GM12878 (cell line): Measurements from ENCODE around the gene FNIP1. TPM values are rescaled to one million over a fixed set of nuclear protein-coding genes. Genes with fewer than 3 reads are reported as not detected.

Experiments used
- ATAC-seq: fragments of 200-7000 bp; cut with Tn5 transposase; 3 replicates; pipeline ENCODE4 v1.9.1; 2020; ENCODE audit warnings: mild to moderate bottlenecking, moderate library complexity
- BruUV-seq: library from RNA; stranded (reverse); fragments of 400-500 nt; replicated peaks from 2 replicates; lab custom pipeline; 2021; lab: Mats Ljungman, UMichigan
- CTCF ChIA-PET: fragments of 300-600 bp; sonication (Branson Sonifier 250); formaldehyde crosslinking; extraction: SDS; loops from one replicate; lab custom pipeline; 2021; ENCODE audit warnings: inconsistent platforms; lab: Yijun Ruan, JAX
- POLR2A ChIA-PET: fragments of 350-600 bp; formaldehyde crosslinking; extraction: SDS; loops from one replicate; lab custom pipeline; 2021; ENCODE audit warnings: inconsistent platforms; lab: Charles Lee
- RAD21 ChIA-PET: fragments of 300-600 bp; sonication (Branson Sonifier 250); formaldehyde crosslinking; loops from one replicate; lab custom pipeline; 2023; ENCODE audit warnings: antibody characterized with exemption; ENCODE audit not compliant: unreplicated experiment; lab: Charles Lee
- SMC1A ChIA-PET: fragments of 300-600 bp; sonication (Branson Sonifier 250); formaldehyde crosslinking; loops from one replicate; lab custom pipeline; 2023; ENCODE audit not compliant: unreplicated experiment, uncharacterized antibody; lab: Charles Lee
- DNase-seq: peaks from one replicate; pipeline ENCODE4 v3.0.0-alpha.2; 2011; ENCODE audit warnings: low read depth, low spot score
- FAIRE-seq: peaks from 3 replicates; lab custom pipeline; 2011; peaks lifted over from hg19 to GRCh38; lab: Jason Lieb, UNC
- H2AFZ ChIP-seq: 2 replicates; pipeline ENCODE4 v1.6.0; 2011; ENCODE audit warnings: low read depth, low read length, control low read depth; ENCODE audit not compliant: control insufficient read depth
- H3K27ac ChIP-seq: 2 replicates; pipeline ENCODE4 v1.5.1; 2011; ENCODE audit warnings: control low read depth; ENCODE audit not compliant: control insufficient read depth, insufficient read depth
- H3K27me3 ChIP-seq, 2 experiments: replicated peaks in 1 of 2; 2 replicates each; pipeline versions ENCODE4 v1.6.0 to v1.6.1; 2011; ENCODE audit warnings: low read length in 1 of 2; ENCODE audit not compliant: control insufficient read depth in 2 of 2, insufficient read depth in 2 of 2
- H3K36me3 ChIP-seq, 2 experiments: 2 replicates each; pipeline ENCODE4 v1.5.1; 2011; ENCODE audit warnings: low read length in 1 of 2; ENCODE audit not compliant: control insufficient read depth in 2 of 2, insufficient read depth in 2 of 2
- H3K4me1 ChIP-seq: 2 replicates; pipeline ENCODE4 v1.6.1; 2011; ENCODE audit warnings: mild to moderate bottlenecking, low read length, moderate library complexity, mixed read lengths; ENCODE audit not compliant: control insufficient read depth, insufficient read depth
- H3K4me2 ChIP-seq: 2 replicates; pipeline ENCODE4 v1.6.0; 2011; ENCODE audit warnings: control low read depth; ENCODE audit not compliant: control insufficient read depth, insufficient read depth
- H3K4me3 ChIP-seq: fragments of 200-600 bp; sonication (generic); 2 replicates; pipeline ENCODE4 v1.5.1; 2016
- H3K79me2 ChIP-seq: 2 replicates; pipeline ENCODE4 v1.6.0; 2011; ENCODE audit warnings: low read length; ENCODE audit not compliant: control insufficient read depth, insufficient read depth
- H3K9ac ChIP-seq: 2 replicates; pipeline ENCODE4 v1.8.0; 2011; ENCODE audit warnings: low read length, control low read depth, mixed read lengths; ENCODE audit not compliant: control insufficient read depth, insufficient read depth
- H3K9me3 ChIP-seq: replicated peaks from 3 replicates; pipeline ENCODE4 v1.5.1; 2011; ENCODE audit warnings: mild to moderate bottlenecking, low read length; ENCODE audit not compliant: control insufficient read depth, insufficient read depth
- H4K20me1 ChIP-seq: 2 replicates; pipeline ENCODE4 v1.6.0; 2011; ENCODE audit not compliant: control insufficient read depth, insufficient read depth
- CTCF ChIP-seq, 3 experiments: IDR thresholded peaks in 2 of 3; conservative IDR thresholded peaks in 1 of 3; 2 replicates each; pipeline ENCODE4 v1.5.1; 2011; ENCODE audit warnings: low read depth in 3 of 3, low read length in 3 of 3, mild to moderate bottlenecking in 3 of 3, control low read depth in 2 of 3, moderate library complexity in 2 of 3, inconsistent platforms in 1 of 3, mixed read lengths in 1 of 3; ENCODE audit not compliant: control insufficient read depth in 2 of 3, insufficient read depth in 1 of 3; ENCODE audit errors: extremely low read depth in 1 of 3
- EGR1 ChIP-seq, 2 experiments: IDR thresholded peaks; 1 replicate in 1 of 2; 2 replicates in 1 of 2; pipeline ENCODE4 v1.6.1; 2011 to 2012; ENCODE audit warnings: low read depth in 2 of 2, low read length in 2 of 2, borderline replicate concordance in 1 of 2, mild to moderate bottlenecking in 1 of 2, moderate library complexity in 1 of 2
- EP300 ChIP-seq, 2 experiments: fragments of 150-350 bp in 1 of 2; IDR thresholded peaks; 2 replicates each; pipeline ENCODE4 v1.6.1; 2011 to 2012; ENCODE audit warnings: low read depth in 2 of 2, low read length in 2 of 2, borderline replicate concordance in 1 of 2, improper control_type of control experiment in 1 of 2, inconsistent platforms in 1 of 2; ENCODE audit not compliant: control insufficient read depth in 1 of 2
- EZH2 ChIP-seq: IDR thresholded peaks from 2 replicates; pipeline ENCODE4 v1.6.1; 2012; ENCODE audit warnings: low read depth, mild to moderate bottlenecking, control low read depth, inconsistent platforms, low read length, borderline replicate concordance; ENCODE audit not compliant: control insufficient read depth
- IKZF2 ChIP-seq, 2 experiments: fragments of 450-650 bp; IDR thresholded peaks; 2 replicates each; pipeline ENCODE4 v1.6.1; 2017; ENCODE audit warnings: mild to moderate bottlenecking in 2 of 2, moderate library complexity in 2 of 2
- NFIC ChIP-seq: IDR thresholded peaks from 2 replicates; pipeline ENCODE4 v1.6.1; 2012; ENCODE audit warnings: low read depth, mild to moderate bottlenecking, inconsistent platforms, low read length, moderate library complexity
- POU2F2 ChIP-seq: IDR thresholded peaks from 3 replicates; pipeline ENCODE4 v1.6.1; 2011; ENCODE audit warnings: low read depth, mild to moderate bottlenecking, low read length, borderline replicate concordance
- RAD51 ChIP-seq: fragments of 450-650 bp; IDR thresholded peaks from 2 replicates; pipeline ENCODE4 v1.6.1; 2016; ENCODE audit warnings: moderate library complexity, mild to moderate bottlenecking, inconsistent platforms
- SIX5 ChIP-seq: IDR thresholded peaks from 2 replicates; pipeline ENCODE4 v1.6.1; 2011; ENCODE audit warnings: mild to moderate bottlenecking, low read depth, low read length, moderate library complexity; ENCODE audit not compliant: severe bottlenecking
- YBX1 ChIP-seq: fragments of 450-650 bp; IDR thresholded peaks from 2 replicates; pipeline ENCODE4 v1.6.1; 2016; ENCODE audit warnings: antibody characterized with exemption
- ZNF274 ChIP-seq: IDR thresholded peaks from one replicate; pipeline ENCODE4 v1.8.0; 2011; ENCODE audit not compliant: insufficient read length, insufficient read depth
- WGBS: methylation state at CpG from one replicate; pipeline ENCODE4 v1.1.6; 2016; ENCODE audit warnings: low lambda C conversion rate; ENCODE audit not compliant: insufficient replicate concordance, insufficient coverage; ENCODE audit errors: missing lambda C conversion rate; 5-methylcytosine and 5-hydroxymethylcytosine counted together
- in situ Hi-C: fragments of 300-500 bp; cut with MboI; formaldehyde crosslinking; loops from 9 replicates; pipeline ENCODE4 v1.14.3; 2018; ENCODE audit warnings: mixed read lengths
- intact Hi-C: fragments of 100-400 bp; cut with micrococcal nuclease; formaldehyde crosslinking; loops from one replicate; pipeline ENCODE4 v1.14.2; 2022; ENCODE audit not compliant: unreplicated experiment
- polyA plus RNA-seq, 11 experiments: library from polyadenylated mRNA; depleted of rRNA in 4 of 11; unstranded in 6 of 11; stranded (reverse) in 5 of 11; fragments of >200 nt; fragmentation: Nextera tagmentation in 4 of 11; fragmentation: Illumina TruSeq in 1 of 11; extraction: Ambion mirVana in 4 of 11; extraction: Trizol in 1 of 11; gene quantifications; 1 replicate in 1 of 11; 2 replicates in 10 of 11; pipeline versions ENCODE4 v1.2.1 to v1.2.3, GENCODE V29; 2011 to 2016; ENCODE audit warnings: inconsistent platforms in 2 of 11, missing spikeins in 2 of 11, low read depth in 1 of 11
- total RNA-seq, 4 experiments: library from RNA; depleted of rRNA in 3 of 4; stranded (reverse); fragments of >200 nt in 3 of 4; fragmentation: Illumina TruSeq in 1 of 4; extraction: Trizol in 1 of 4; gene quantifications; 2 replicates each; pipeline versions ENCODE4 v1.2.1 to v1.2.3, GENCODE V29; 2013 to 2021

Gene FNIP1
- total and polyA plus RNA-seq, 10 of the 15 experiments (the other 5 are each of a cell fraction or from before 2014, with no cell fraction given): 4.3 to 18.0 (median 14.0) TPM

- no peak for TF ChIP-seq IKZF2 (IDR thresholded peaks at IDR 0.05)
- no peak for TF ChIP-seq YBX1
- TF ChIP-seq EGR1 (IDR thresholded peaks at IDR 0.05; ENCODE audit: borderline replicate concordance in 1 of 2, low read depth in 2 of 2, low read length in 2 of 2): no peak
- no peak for TF ChIP-seq EZH2
- TF ChIP-seq RAD51: no peak
- TF ChIP-seq CTCF (IDR thresholded peaks at IDR 0.05 in 2 of 3, conservative IDR thresholded peaks at IDR 0.05 in 1 of 3; ENCODE audit: control insufficient read depth in 2 of 3, extremely low read depth in 1 of 3, insufficient read depth in 1 of 3, low read depth in 3 of 3, low read length in 3 of 3): no peak
- no peak for TF ChIP-seq POU2F2
- no peak for TF ChIP-seq SIX5
- no peak for TF ChIP-seq ZNF274
- TF ChIP-seq EP300 (IDR thresholded peaks at IDR 0.05; ENCODE audit: borderline replicate concordance in 1 of 2, control insufficient read depth in 1 of 2, low read depth in 2 of 2, low read length in 2 of 2): no peak
- no peak for TF ChIP-seq NFIC
- H3K27ac ChIP-seq: no peak overlapping the region
- H3K36me3 ChIP-seq: peaks cover 0 to 7% of the 10 kb centered on the region in 2 experiments; a peak in 3 of 4 replicates
- ChIA-PET SMC1A (interaction anchor here (0.6 to 2.7 kb wide), 5 partner anchors 9 to 191 kb away, joined by 3 to 12 read pairs (median 4); partner anchors contain the start of gene RAPGEF6), CTCF (interaction anchor here (0.9 kb wide), 1 partner anchor 60 kb away, joined by 5 read pairs; no protein-coding TSS in a partner anchor), POLR2A (interaction anchor here (0.5 to 1.7 kb wide), 3 partner anchors 10 to 140 kb away, joined by 3 to 5 read pairs (median 4); no protein-coding TSS in a partner anchor), RAD21 (interaction anchor here (0.9 kb wide), 1 partner anchor 148 kb away, joined by 3 read pairs; the partner anchor contains the start of gene FNIP1)
- H3K27me3 ChIP-seq: no peaks in the 10 kb centered on the region
- H4K20me1 ChIP-seq: no peaks in the 10 kb centered on the region
- 95% methylated on average over 3 of the region's 3 CpGs for WGBS
- no peak overlapping the region for H3K4me2 ChIP-seq
- no TSS peak for BruUV-seq
- no peak overlapping the region for H2AFZ ChIP-seq
- no peak overlapping the region for H3K9ac ChIP-seq
- FAIRE-seq (no peak), DNase-seq (no peak), ATAC-seq (no peak)
- intact Hi-C loops: no loop called here
- H3K9me3 ChIP-seq: no peaks in the 10 kb centered on the region; the same call in 2 of the 3 replicates
- no peak overlapping the region for H3K4me3 ChIP-seq
- H3K79me2 ChIP-seq: no peaks in the 10 kb centered on the region
- peaks cover 12% of the 10 kb centered on the region for H3K4me1 ChIP-seq
- in situ Hi-C loops: no loop called here
Observed at GRCh38 chr5:131649161-131649560, 147.7 kb downstream of the FNIP1 start.
